Measurements from ENCODE around the gene FRMD4A. TPM values are rescaled to one million over a fixed set of nuclear protein-coding genes. Genes with fewer than 3 reads are reported as not detected.
A peak's percentile ranks its signal among the peaks of the same experiment; 100 is the strongest.

FRMD4A gene
- polyA plus RNA-seq, 1 of the 3 experiments (the other 2 are of a cell fraction) = 37.7 TPM

DNA sequence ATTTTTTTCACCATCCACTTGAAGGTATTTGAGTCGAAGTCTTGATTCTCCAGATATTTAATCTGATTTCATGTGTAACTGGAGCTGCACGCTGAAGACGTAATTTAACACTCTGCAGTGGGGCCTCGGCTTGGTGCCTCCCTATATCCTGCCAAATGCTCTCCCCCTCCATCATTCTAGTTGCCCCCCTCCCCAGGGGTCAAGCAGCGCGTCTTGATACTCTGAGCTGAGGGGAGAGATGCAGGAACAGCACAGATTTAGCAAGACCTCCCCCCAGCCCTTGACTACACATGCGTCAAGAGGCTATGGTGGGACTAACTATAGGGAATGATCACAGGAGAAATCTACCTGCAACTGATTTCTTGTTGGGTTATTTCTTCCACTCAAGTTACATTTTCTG lies 658.2 kb downstream of the FRMD4A start:
- POLR2A ChIA-PET = no interaction called here
- Histone ChIP-seq H3K27me3 (ENCODE audit: insufficient read depth) (no peaks in the 10 kb centered on the region), H3F3A (replicated peaks; ENCODE audit: insufficient read depth) (no peaks in the 10 kb centered on the region), H3K4me3 (ENCODE audit: low read depth in 2 of 2, low read length in 1 of 2) (no peak overlapping the region), H3K9ac (no peak overlapping the region), H3K27ac (ENCODE audit: low read depth in 2 of 2, low read length in 1 of 2) (peak overlapping the region in 1 of 2 experiments; percentile 43; a peak in 1 of 4 replicates), H3K9me2 (no peaks in the 10 kb centered on the region), H4K20me1 (ENCODE audit: insufficient read depth) (no peaks in the 10 kb centered on the region), H3K4me2 (no peak overlapping the region), H3K79me2 (ENCODE audit: insufficient read depth) (peaks cover 16% of the 10 kb centered on the region; the same call in 1 of the 2 replicates), H2AFZ (ENCODE audit: low read depth) (no peak overlapping the region), H3K36me3 (replicated peaks in 1 of 2; ENCODE audit: control insufficient read depth in 1 of 2, insufficient read depth in 2 of 2, low read length in 1 of 2) (peaks cover 48 to 60% of the 10 kb centered on the region in 2 experiments), H3K9me3 (no peaks in the 10 kb centered on the region), H3K4me1 (ENCODE audit: control insufficient read depth in 1 of 2, insufficient read depth in 2 of 2, low read depth in 1 of 2, low read length in 1 of 2) (peaks cover 7% of the 10 kb centered on the region in 2 experiments; a peak in 2 of 4 replicates)
- TF ChIP-seq MXI1 (IDR thresholded peaks at IDR 0.05; ENCODE audit: low read depth, low read length) (no peak), NFIC (IDR thresholded peaks at IDR 0.05; ENCODE audit: borderline replicate concordance) (no peak), YY1 (IDR thresholded peaks at IDR 0.05; ENCODE audit: low read depth) (no peak), ELF1 (IDR thresholded peaks at IDR 0.05) (no peak), FOXJ3 (CRISPR knock-in tag; IDR thresholded peaks at IDR 0.05) (no peak), EP300 (IDR thresholded peaks at IDR 0.05; ENCODE audit: borderline replicate concordance in 1 of 2, low read depth in 1 of 2, low read length in 1 of 2) (no peak), GABPA (IDR thresholded peaks at IDR 0.05; ENCODE audit: low read depth) (no peak), NRF1 (IDR thresholded peaks at IDR 0.05; ENCODE audit: low read depth, low read length) (no peak)
- TF ChIP-seq, protein P1, sequence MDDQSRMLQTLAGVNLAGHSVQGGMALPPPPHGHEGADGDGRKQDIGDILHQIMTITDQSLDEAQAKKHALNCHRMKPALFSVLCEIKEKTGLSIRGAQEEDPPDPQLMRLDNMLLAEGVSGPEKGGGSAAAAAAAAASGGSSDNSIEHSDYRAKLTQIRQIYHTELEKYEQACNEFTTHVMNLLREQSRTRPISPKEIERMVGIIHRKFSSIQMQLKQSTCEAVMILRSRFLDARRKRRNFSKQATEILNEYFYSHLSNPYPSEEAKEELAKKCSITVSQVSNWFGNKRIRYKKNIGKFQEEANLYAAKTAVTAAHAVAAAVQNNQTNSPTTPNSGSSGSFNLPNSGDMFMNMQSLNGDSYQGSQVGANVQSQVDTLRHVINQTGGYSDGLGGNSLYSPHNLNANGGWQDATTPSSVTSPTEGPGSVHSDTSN (IDR thresholded peaks at IDR 0.05) = no peak
- TF ChIP-seq, protein P2, sequence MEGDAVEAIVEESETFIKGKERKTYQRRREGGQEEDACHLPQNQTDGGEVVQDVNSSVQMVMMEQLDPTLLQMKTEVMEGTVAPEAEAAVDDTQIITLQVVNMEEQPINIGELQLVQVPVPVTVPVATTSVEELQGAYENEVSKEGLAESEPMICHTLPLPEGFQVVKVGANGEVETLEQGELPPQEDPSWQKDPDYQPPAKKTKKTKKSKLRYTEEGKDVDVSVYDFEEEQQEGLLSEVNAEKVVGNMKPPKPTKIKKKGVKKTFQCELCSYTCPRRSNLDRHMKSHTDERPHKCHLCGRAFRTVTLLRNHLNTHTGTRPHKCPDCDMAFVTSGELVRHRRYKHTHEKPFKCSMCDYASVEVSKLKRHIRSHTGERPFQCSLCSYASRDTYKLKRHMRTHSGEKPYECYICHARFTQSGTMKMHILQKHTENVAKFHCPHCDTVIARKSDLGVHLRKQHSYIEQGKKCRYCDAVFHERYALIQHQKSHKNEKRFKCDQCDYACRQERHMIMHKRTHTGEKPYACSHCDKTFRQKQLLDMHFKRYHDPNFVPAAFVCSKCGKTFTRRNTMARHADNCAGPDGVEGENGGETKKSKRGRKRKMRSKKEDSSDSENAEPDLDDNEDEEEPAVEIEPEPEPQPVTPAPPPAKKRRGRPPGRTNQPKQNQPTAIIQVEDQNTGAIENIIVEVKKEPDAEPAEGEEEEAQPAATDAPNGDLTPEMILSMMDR (IDR thresholded peaks at IDR 0.05) = no peak
- TF ChIP-seq, protein P3, sequence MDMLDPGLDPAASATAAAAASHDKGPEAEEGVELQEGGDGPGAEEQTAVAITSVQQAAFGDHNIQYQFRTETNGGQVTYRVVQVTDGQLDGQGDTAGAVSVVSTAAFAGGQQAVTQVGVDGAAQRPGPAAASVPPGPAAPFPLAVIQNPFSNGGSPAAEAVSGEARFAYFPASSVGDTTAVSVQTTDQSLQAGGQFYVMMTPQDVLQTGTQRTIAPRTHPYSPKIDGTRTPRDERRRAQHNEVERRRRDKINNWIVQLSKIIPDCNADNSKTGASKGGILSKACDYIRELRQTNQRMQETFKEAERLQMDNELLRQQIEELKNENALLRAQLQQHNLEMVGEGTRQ (IDR thresholded peaks at IDR 0.05; ENCODE audit: borderline replicate concordance, low read depth, low read length) = no peak
- DNase-seq = no peak
- CTCF ChIA-PET = interaction anchor here (1.1 kb wide), 1 partner anchor 13 kb away, joined by 4 read pairs; no protein-coding TSS in a partner anchor
- 62% methylated on average over 7 of the region's 7 CpGs for WGBS (ENCODE audit: low lambda C conversion rate)

DNA sequence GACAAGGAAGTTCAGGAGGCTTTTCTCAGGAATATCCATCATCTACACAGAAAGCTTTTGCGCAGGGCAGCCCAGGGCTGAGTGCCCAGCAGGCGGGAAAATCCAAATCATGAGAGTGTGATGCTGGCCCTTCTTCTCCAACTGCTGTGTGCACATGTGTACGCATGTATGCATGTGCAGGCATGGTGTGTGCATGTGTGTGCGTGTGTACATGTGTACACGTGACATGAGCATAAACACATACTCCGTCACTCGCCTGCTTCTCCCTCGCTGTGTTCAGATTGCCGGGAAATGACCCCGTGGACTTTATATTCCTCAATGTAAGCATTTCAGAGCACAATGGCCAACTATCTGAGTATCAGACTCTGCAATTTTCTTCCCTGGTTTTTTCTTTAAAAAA lies 658.8 kb downstream of the FRMD4A start:
- CTCF ChIA-PET = interaction anchor here (1.1 kb wide), 1 partner anchor 12 kb away, joined by 4 read pairs; no protein-coding TSS in a partner anchor
- no peaks in the 10 kb centered on the region for H3K27me3 ChIP-seq (ENCODE audit: insufficient read depth)
- H2AFZ ChIP-seq (ENCODE audit: low read depth) = no peak overlapping the region
- no peak overlapping the region for H3K4me3 ChIP-seq (ENCODE audit: low read depth in 2 of 2, low read length in 1 of 2)
- H3K9ac ChIP-seq = no peak overlapping the region
- H3K79me2 ChIP-seq (ENCODE audit: insufficient read depth) = peaks cover 16% of the 10 kb centered on the region; the same call in 1 of the 2 replicates
- 96% methylated on average over 10 of the region's 10 CpGs for whole genome bisulfite sequencing (ENCODE audit: low lambda C conversion rate)
- H3K9me3 ChIP-seq = no peaks in the 10 kb centered on the region
- peaks cover 7% of the 10 kb centered on the region in 2 experiments; a peak in 2 of 4 replicates for H3K4me1 ChIP-seq (ENCODE audit: control insufficient read depth in 1 of 2, insufficient read depth in 2 of 2, low read depth in 1 of 2, low read length in 1 of 2)
- H3F3A ChIP-seq (replicated peaks; ENCODE audit: insufficient read depth) = no peaks in the 10 kb centered on the region
- H4K20me1 ChIP-seq (ENCODE audit: insufficient read depth) = no peaks in the 10 kb centered on the region
- H3K9me2 ChIP-seq = no peaks in the 10 kb centered on the region
- no peak for DNase-seq
- POLR2A ChIA-PET = no interaction called here
- peaks cover 46 to 59% of the 10 kb centered on the region in 2 experiments for H3K36me3 ChIP-seq (replicated peaks in 1 of 2; ENCODE audit: control insufficient read depth in 1 of 2, insufficient read depth in 2 of 2, low read length in 1 of 2)
- no peak overlapping the region for H3K4me2 ChIP-seq
- H3K27ac ChIP-seq (ENCODE audit: low read depth in 2 of 2, low read length in 1 of 2) = no peak overlapping the region; a peak in 1 of 4 replicates
- no peak for TF ChIP-seq GATA2 (CRISPR knock-in tag; IDR thresholded peaks at IDR 0.05)
- TF ChIP-seq, protein P4, sequence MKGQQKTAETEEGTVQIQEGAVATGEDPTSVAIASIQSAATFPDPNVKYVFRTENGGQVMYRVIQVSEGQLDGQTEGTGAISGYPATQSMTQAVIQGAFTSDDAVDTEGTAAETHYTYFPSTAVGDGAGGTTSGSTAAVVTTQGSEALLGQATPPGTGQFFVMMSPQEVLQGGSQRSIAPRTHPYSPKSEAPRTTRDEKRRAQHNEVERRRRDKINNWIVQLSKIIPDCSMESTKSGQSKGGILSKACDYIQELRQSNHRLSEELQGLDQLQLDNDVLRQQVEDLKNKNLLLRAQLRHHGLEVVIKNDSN (IDR thresholded peaks at IDR 0.05; ENCODE audit: borderline replicate concordance, low read depth) = no peak
- TF ChIP-seq CHD2 (IDR thresholded peaks at IDR 0.05; ENCODE audit: low read length, partially characterized antibody) = no peak
- TF ChIP-seq RCOR1 (IDR thresholded peaks at IDR 0.05; ENCODE audit: low read length) = no peak
- TF ChIP-seq EP300 (IDR thresholded peaks at IDR 0.05; ENCODE audit: borderline replicate concordance in 1 of 2, low read depth in 1 of 2, low read length in 1 of 2) = no peak
- TF ChIP-seq, protein P1 (IDR thresholded peaks at IDR 0.05) = no peak
- no peak for TF ChIP-seq SIN3A (IDR thresholded peaks at IDR 0.05; ENCODE audit: borderline replicate concordance, low read depth, low read length)
- TF ChIP-seq, protein P5, sequence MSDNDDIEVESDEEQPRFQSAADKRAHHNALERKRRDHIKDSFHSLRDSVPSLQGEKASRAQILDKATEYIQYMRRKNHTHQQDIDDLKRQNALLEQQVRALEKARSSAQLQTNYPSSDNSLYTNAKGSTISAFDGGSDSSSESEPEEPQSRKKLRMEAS (IDR thresholded peaks at IDR 0.05; ENCODE audit: low read depth) = no peak
- no peak for TF ChIP-seq NRF1 (IDR thresholded peaks at IDR 0.05; ENCODE audit: low read depth, low read length)
- TF ChIP-seq, protein P6, sequence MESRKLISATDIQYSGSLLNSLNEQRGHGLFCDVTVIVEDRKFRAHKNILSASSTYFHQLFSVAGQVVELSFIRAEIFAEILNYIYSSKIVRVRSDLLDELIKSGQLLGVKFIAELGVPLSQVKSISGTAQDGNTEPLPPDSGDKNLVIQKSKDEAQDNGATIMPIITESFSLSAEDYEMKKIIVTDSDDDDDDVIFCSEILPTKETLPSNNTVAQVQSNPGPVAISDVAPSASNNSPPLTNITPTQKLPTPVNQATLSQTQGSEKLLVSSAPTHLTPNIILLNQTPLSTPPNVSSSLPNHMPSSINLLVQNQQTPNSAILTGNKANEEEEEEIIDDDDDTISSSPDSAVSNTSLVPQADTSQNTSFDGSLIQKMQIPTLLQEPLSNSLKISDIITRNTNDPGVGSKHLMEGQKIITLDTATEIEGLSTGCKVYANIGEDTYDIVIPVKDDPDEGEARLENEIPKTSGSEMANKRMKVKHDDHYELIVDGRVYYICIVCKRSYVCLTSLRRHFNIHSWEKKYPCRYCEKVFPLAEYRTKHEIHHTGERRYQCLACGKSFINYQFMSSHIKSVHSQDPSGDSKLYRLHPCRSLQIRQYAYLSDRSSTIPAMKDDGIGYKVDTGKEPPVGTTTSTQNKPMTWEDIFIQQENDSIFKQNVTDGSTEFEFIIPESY (IDR thresholded peaks at IDR 0.05; ENCODE audit: borderline replicate concordance, low read depth) = no peak
- TF ChIP-seq EZH2phosphoT487 (IDR thresholded peaks at IDR 0.05; ENCODE audit: borderline replicate concordance, low read depth) = no peak
